ENCODE data around the gene SLC8A3. TPM values are rescaled to one million over a fixed set of nuclear protein-coding genes. Genes with fewer than 3 reads are reported as not detected.

Gene SLC8A3
- total RNA-seq, 4 donors from 2014 or later, result 0.09 to 1.7 (median 0.23) TPM; not detected in 1

DNA sequence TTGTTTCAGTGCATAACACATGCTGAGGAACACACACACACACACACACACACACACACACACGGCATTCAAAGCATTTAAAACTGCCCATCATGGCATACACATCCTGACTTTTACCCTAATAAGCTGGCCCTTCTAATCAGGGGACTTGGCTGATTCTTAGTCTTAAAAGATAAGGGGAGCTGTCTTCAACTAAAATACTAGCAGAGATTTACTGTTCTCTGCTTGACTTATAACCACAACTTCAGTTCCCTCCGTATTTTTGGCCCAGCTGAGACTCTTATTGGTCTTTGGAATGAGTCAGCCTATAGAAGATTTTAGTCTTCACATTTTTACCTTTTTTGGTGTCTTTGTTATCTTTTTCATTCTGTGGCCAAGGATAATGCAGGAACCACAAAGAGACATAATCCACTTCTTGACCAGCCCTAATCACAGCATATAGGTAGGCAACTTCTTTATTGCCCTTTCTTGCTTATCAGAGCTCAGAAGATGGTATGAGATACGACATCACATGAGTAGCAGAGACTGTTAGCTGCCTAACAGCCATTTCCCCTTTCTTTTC, 25.1 kb upstream of the SLC8A3 start:
- 28 to 31% methylated on average over 2 to 3 of the region's 3 CpGs for WGBS, 2 donors
- Histone ChIP-seq H3K36me3 (no peaks in the 10 kb centered on the region), H3K27ac (no peak overlapping the region), H3K27me3 (no peaks in the 10 kb centered on the region), H3K9me3 (no peaks in the 10 kb centered on the region), H3K4me3 (no peak overlapping the region), H3K4me1 (no peaks in the 10 kb centered on the region)
- intact Hi-C loops (cut with DNase I), result no loop called here
- DNase-seq, result no peak
- TF ChIP-seq POLR2A (IDR thresholded peaks at IDR 0.05), result no peak
- TF ChIP-seq, protein P1, sequence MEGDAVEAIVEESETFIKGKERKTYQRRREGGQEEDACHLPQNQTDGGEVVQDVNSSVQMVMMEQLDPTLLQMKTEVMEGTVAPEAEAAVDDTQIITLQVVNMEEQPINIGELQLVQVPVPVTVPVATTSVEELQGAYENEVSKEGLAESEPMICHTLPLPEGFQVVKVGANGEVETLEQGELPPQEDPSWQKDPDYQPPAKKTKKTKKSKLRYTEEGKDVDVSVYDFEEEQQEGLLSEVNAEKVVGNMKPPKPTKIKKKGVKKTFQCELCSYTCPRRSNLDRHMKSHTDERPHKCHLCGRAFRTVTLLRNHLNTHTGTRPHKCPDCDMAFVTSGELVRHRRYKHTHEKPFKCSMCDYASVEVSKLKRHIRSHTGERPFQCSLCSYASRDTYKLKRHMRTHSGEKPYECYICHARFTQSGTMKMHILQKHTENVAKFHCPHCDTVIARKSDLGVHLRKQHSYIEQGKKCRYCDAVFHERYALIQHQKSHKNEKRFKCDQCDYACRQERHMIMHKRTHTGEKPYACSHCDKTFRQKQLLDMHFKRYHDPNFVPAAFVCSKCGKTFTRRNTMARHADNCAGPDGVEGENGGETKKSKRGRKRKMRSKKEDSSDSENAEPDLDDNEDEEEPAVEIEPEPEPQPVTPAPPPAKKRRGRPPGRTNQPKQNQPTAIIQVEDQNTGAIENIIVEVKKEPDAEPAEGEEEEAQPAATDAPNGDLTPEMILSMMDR (IDR thresholded peaks at IDR 0.05), result no peak

DNA sequence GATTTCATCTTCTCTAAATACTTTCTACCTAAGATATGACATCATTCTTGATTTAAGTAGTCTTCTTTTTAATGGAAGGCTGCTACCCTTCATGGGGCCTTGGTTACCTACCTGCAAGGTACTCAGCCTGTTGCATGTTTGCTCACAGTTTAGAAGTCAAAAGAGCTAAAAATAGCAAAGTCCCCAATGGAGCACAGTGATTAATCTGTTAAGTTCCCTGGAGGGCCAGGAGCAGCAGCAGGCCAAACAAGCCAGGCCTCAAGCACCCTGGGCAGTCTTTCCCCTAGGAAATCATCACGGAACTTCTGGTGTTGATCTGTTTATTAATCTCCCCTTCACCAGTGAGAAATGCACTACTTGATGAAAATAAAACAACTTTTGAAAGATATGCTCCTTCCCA, 24.0 kb upstream of the SLC8A3 start:
- intact Hi-C loops (cut with DNase I), result no loop called here
- no peaks in the 10 kb centered on the region for H3K36me3 ChIP-seq
- no peak for DNase-seq
- WGBS, 2 donors, result 54 to 57% methylated on average over 1 of the region's 1 CpG
- no peak overlapping the region for H3K27ac ChIP-seq
- TF ChIP-seq, protein P1 (IDR thresholded peaks at IDR 0.05), result no peak
- no peak for TF ChIP-seq POLR2A (IDR thresholded peaks at IDR 0.05)
- H3K27me3 ChIP-seq, result no peaks in the 10 kb centered on the region
- no peaks in the 10 kb centered on the region for H3K4me1 ChIP-seq
- no peak overlapping the region for H3K4me3 ChIP-seq
- H3K9me3 ChIP-seq, result no peaks in the 10 kb centered on the region

DNA sequence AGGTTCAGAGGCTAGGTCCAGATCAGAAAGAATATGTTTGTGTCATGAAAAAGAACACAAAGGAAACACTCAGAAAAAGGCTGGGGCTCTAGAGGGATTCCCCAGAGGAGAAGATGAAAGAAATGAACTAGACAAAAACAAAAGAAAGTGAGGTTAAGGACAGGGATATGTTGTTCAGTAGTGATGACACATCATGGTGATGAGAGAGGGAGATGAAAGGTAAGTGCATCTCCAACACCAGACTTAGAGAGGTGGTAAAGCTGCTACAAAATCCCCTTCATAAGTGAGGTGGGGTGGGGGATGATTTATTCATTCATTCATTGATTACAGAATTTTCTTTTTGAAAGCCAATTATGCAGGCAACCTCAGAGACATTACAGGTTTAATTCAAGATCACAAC, 19.6 kb upstream of the SLC8A3 start:
- Histone ChIP-seq H3K27ac (no peak overlapping the region), H3K27me3 (peaks cover 0 to 20% (median 0%) of the 10 kb centered on the region in 4 donors), H3K36me3 (no peaks in the 10 kb centered on the region), H3K9me3 (no peaks in the 10 kb centered on the region), H3K4me1 (no peaks in the 10 kb centered on the region), H3K4me3 (no peak overlapping the region)
- no peak for TF ChIP-seq POLR2A (IDR thresholded peaks at IDR 0.05)
- TF ChIP-seq, protein P1 (IDR thresholded peaks at IDR 0.05), result no peak
- intact Hi-C loops (cut with DNase I), result no loop called here
- DNase-seq, result no peak

DNA sequence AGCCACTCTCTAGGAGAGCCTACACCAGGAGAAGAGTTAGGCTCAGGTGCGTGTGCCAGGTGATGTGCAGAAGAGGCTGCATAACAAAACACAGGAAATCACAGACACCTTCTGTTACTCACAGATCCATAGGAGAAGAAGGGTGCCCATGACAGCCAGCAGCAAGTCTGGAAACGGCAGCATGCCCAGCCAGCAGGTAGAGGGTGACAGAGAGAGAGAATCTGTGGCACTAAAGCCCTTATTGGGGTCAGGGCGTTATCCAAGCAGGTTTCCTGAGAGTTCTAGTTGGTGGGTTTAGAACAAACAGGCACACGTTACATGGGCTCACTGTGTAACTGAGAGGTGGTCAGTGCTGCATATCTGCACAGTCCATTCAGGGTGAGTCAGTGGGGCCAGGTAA, 14.9 kb upstream of the SLC8A3 start:
- Histone ChIP-seq H3K27ac (peak overlapping the region in 1 of 4 donors; percentile 2), H3K4me3 (no peak overlapping the region), H3K36me3 (no peaks in the 10 kb centered on the region), H3K4me1 (no peaks in the 10 kb centered on the region), H3K9me3 (no peaks in the 10 kb centered on the region), H3K27me3 (peaks cover 0 to 29% (median 0%) of the 10 kb centered on the region in 4 donors)
- DNase-seq, result no peak
- WGBS, 2 donors, result 59 to 69% methylated on average over 3 of the region's 4 CpGs
- intact Hi-C loops (cut with DNase I), result no loop called here
- TF ChIP-seq, protein P1 (IDR thresholded peaks at IDR 0.05), result no peak
- TF ChIP-seq POLR2A (IDR thresholded peaks at IDR 0.05), result no peak

DNA sequence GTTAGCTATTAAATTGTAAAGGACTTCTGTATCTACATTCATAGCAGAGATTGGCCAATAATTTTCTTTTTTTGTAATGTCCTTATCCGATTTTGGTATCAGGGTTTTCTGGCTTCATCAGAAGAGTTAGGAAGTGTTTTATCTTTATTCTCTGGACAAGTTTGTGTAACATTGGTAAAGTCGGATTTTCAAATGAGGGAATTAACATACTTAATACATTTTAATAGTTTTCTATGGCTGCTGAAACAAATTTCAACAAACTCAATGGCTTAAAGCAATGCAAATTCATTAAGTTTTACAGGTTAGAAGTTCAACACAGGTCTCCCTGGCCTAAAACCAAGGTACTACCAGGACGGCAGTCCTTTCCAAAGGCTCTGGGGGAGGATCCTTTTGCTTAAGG, 13.2 kb upstream of the SLC8A3 start:
- TF ChIP-seq POLR2A (IDR thresholded peaks at IDR 0.05), result no peak
- TF ChIP-seq, protein P1 (IDR thresholded peaks at IDR 0.05), result no peak
- intact Hi-C loops (cut with DNase I), result no loop called here
- H3K27me3 ChIP-seq, result peaks cover 0 to 27% (median 0%) of the 10 kb centered on the region in 4 donors
- H3K4me1 ChIP-seq, result no peaks in the 10 kb centered on the region
- 57 to 72% methylated on average over 3 of the region's 3 CpGs for WGBS, 2 donors
- H3K9me3 ChIP-seq, result no peaks in the 10 kb centered on the region
- no peak for DNase-seq
- H3K27ac ChIP-seq, result no peak overlapping the region
- H3K36me3 ChIP-seq, result no peaks in the 10 kb centered on the region
- H3K4me3 ChIP-seq, result no peak overlapping the region
